SK-N-MC (cell line): ENCODE data around the gene STRN.

Experiments
- EZH2 ChIP-seq: fragments of 200-600 bp; sonication (generic); IDR thresholded peaks from one replicate; pipeline ENCODE4 v1.6.1; 2017; ENCODE audit warnings: antibody characterized with exemption
- FOXP2 ChIP-seq: optimal IDR thresholded peaks from 2 replicates; pipeline ENCODE3; 2011; ENCODE audit warnings: mild to moderate bottlenecking, moderate library complexity; ENCODE audit not compliant: insufficient read depth; ENCODE audit errors: extremely low read length, control extremely low read depth
- POLR2AphosphoS5 ChIP-seq: IDR thresholded peaks from 2 replicates; pipeline ENCODE4 v1.6.1; 2012; ENCODE audit warnings: mild to moderate bottlenecking, low read depth, low read length, borderline replicate concordance

DNA sequence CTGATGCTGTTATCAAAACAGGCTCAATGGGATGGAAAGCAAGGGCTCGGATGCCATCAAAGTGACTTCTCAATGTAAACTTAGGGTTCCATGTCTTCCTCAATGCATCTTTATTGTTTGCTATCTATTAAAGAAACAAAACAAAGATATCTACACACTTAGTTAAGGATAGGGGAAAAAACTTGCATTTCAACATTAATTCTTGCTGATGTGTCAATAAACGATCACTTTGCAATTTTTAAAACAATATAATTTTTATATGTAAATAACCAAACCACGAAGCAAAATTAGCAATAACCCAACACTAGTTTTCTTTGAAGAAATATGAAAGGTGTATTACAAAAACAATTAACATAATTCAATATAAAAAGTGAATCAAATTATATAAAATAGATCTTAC lies 96.7 kb downstream of the STRN start:
- TF ChIP-seq POLR2AphosphoS5 (no peak), EZH2 (no peak), FOXP2 (no peak)
